Vagina (tissue), 2 donors: ENCODE measurements around the gene CPNE1.
A peak's percentile ranks its signal among the peaks of the same experiment; 100 is the strongest.

Experiments
- CTCF ChIP-seq, 3 experiments: fragments of 450-650 bp in 2 of 3; fragments of 200-600 bp in 1 of 3; sonication (generic) in 1 of 3; IDR thresholded peaks; one replicate each; pipeline ENCODE4 v1.5.1; 2017 to 2019; ENCODE audit warnings: antibody characterized with exemption in 3 of 3, mild to moderate bottlenecking in 2 of 3, moderate library complexity in 2 of 3
- POLR2A ChIP-seq, 2 donors: fragments of 450-650 bp; IDR thresholded peaks; one replicate each; pipeline ENCODE4 v1.6.1; 2017; ENCODE audit warnings: antibody characterized with exemption in 2 of 2, mild to moderate bottlenecking in 2 of 2, moderate library complexity in 2 of 2
- POLR2AphosphoS5 ChIP-seq, 2 donors: sonication (generic); formaldehyde crosslinking; IDR thresholded peaks; one replicate each; pipeline ENCODE4 v1.9.0; 2017; ENCODE audit warnings: antibody characterized with exemption in 2 of 2, mild to moderate bottlenecking in 2 of 2, low read depth in 1 of 2; ENCODE audit not compliant: insufficient read depth in 1 of 2

- TF ChIP-seq POLR2AphosphoS5 (IDR thresholded peaks at IDR 0.05; ENCODE audit: insufficient read depth in 1 of 2, low read depth in 1 of 2) = peak; percentile 67 to 88
- TF ChIP-seq CTCF (IDR thresholded peaks at IDR 0.05) = peak in 1 of 3 experiments; percentile 4
- TF ChIP-seq POLR2A (IDR thresholded peaks at IDR 0.05) = peak in 1 of 2 donors; percentile 37
These were observed 34.6 kb upstream of the CPNE1 start, which contains the start of the genes NFS1 and ROMO1 for GRCh38 chr20:35699127-35699956.
